T-helper 17 cell (primary cell): ENCODE results near the gene C1QTNF7. TPM values are rescaled to one million over a fixed set of nuclear protein-coding genes. Genes with fewer than 3 reads are reported as not detected.

ENCODE experiments used
- ATAC-seq: fragments of 150-1000 bp; cut with Tn5 transposase; 2 replicates; pipeline ENCODE4 v1.10.0; 2021; ENCODE audit warnings: mild to moderate bottlenecking, moderate library complexity
- DNase-seq, 3 donors: peaks; one replicate each; pipeline versions ENCODE4 v3.0.0 to v3.0.0-alpha.2; 2020 to 2021
- H3K9me3 ChIP-seq: one replicate; pipeline ENCODE4 v1.7.0; 2013; ENCODE audit warnings: low read length, mild to moderate bottlenecking; ENCODE audit not compliant: control insufficient read depth, poor library complexity, severe bottlenecking
- H3K27ac Mint-ChIP-seq: one replicate; pipeline ENCODE4 v1.8.0; 2022; ENCODE audit warnings: mild to moderate bottlenecking, moderate library complexity, mixed read lengths
- H3K27me3 Mint-ChIP-seq: one replicate; pipeline ENCODE4 v1.8.0; 2022; ENCODE audit warnings: mixed read lengths
- H3K36me3 Mint-ChIP-seq: one replicate; pipeline ENCODE4 v1.8.0; 2022; ENCODE audit warnings: low read depth, mixed read lengths
- H3K4me1 Mint-ChIP-seq: one replicate; pipeline ENCODE4 v1.8.0; 2022; ENCODE audit warnings: mild to moderate bottlenecking, mixed read lengths
- H3K4me3 Mint-ChIP-seq: one replicate; pipeline ENCODE4 v1.8.0; 2022; ENCODE audit warnings: mild to moderate bottlenecking, moderate library complexity, mixed read lengths
- total RNA-seq, 4 donors: library from RNA in 2 of 4; stranded (reverse) in 2 of 4; gene quantifications; one replicate each; pipeline ENCODE4 v1.2.3 and lab custom pipeline; 2022 to 2026

Gene C1QTNF7
- total RNA-seq, 2 donors from 2014 or later: not detected

DNA sequence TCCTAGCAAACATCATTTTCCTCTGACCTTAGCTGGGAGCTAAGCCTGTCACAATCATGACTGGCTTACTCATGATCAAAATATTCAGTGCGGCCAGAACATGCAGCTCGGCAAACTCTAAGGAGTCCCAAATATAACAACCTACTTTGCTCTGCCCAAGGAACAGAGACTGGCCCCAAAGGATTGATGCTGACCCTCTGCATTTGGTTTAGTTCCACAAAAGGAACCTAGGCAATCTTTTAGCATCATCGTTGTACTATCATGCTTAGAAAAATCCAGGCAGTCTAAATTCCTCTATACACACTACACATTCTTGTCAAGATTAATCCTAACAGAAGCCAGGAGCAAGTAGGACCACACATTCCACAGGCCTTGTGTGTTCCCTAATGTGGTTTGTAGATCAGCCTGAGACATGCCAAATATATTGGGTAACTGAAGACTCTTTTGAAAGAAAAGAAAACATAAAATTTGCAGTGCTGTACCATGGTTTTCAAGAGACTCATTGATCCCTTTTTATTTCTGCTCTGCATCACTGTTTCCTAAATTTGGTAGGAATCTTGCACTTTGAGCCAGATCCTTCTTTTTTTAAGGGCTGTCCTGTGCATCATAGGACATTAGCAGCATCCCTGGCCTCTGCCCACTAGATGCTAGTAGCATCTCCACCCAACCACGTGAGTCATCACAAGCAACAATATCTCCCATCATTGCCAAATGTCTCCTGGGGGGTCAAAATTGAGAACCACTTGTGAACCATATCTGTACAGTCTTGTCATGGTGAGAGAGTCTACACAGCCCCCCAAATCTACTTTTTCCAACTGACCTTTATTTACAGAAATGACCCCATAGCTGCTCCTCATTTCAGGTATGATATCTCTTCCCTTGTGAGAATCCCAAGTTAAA, 24.3 kb downstream of the C1QTNF7 start:
- ATAC-seq (no peak), DNase-seq (no peak)
- H3K27ac Mint-ChIP-seq: no peak overlapping the region
- no peaks in the 10 kb centered on the region for H3K9me3 ChIP-seq
- no peaks in the 10 kb centered on the region for H3K36me3 Mint-ChIP-seq
- no peaks in the 10 kb centered on the region for H3K4me1 Mint-ChIP-seq
- no peaks in the 10 kb centered on the region for H3K27me3 Mint-ChIP-seq
- no peak overlapping the region for H3K4me3 Mint-ChIP-seq

DNA sequence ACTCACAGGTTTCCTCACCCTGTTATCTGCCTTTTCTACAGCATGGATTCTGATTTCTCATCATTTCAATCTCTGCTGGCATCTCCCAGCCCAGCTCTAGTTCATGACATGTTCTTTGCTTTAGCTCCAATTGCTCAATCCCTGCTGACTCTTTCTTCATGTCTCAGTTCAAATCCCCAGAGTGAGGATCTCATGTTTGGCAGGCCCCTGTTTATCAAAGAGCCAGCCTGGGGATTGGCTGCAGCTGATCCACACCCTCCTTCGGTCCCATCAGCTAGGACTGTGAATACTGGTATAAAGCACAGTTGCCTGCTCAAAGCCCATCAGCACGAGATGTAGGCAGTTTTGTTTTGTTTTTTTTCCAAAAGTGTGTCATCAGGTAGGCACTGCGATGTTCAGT, 27.5 kb downstream of the C1QTNF7 start:
- no peaks in the 10 kb centered on the region for H3K36me3 Mint-ChIP-seq
- DNase-seq (no peak), ATAC-seq (no peak)
- peaks cover 7% of the 10 kb centered on the region for H3K27me3 Mint-ChIP-seq
- H3K4me1 Mint-ChIP-seq: peaks cover 4% of the 10 kb centered on the region
- no peak overlapping the region for H3K4me3 Mint-ChIP-seq
- H3K9me3 ChIP-seq: no peaks in the 10 kb centered on the region
- H3K27ac Mint-ChIP-seq: no peak overlapping the region

DNA sequence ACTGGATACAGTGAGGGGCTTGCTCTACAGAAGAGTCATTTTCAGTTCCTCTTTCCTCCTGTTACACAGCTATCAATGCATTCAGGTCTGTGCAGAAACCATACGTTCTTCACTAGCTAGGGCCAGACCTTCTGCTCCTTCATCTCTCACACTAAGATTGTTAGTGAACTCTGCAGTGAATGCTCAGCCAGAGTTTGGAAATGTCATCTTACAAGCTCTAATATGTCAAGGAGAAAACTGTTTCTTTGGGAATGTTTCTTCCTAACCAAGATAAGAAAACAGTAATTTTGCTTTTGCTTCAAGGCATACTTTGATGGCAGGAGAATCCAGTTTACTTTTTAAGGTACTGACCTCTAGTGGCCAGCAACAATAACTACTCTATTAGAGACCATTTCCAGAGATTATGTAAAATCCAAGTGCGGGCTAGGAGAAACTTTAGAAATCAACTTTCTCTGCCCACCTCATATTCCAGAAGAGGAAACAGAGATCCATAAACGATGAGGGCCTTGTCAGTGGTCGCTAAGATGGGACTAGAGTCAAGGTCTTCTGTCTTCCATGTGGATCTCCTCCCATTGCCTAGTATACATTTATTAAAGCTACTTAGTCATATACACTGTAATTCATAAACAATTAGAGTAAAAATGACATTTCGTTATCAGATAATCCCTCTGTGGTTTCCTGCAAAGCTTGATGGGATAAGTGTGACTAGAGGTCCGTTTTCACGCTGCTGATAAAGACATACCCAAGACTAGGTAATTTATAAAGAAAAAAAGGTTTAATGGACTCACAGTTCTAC, 29.8 kb downstream of the C1QTNF7 start:
- no peaks in the 10 kb centered on the region for H3K9me3 ChIP-seq
- DNase-seq: no peak
- peak; percentile 80 for ATAC-seq
- H3K4me1 Mint-ChIP-seq: peaks cover 4% of the 10 kb centered on the region
- H3K4me3 Mint-ChIP-seq: peak overlapping the region; percentile 33
- H3K27ac Mint-ChIP-seq: no peak overlapping the region
- peaks cover 7% of the 10 kb centered on the region for H3K27me3 Mint-ChIP-seq
- H3K36me3 Mint-ChIP-seq: no peaks in the 10 kb centered on the region

DNA sequence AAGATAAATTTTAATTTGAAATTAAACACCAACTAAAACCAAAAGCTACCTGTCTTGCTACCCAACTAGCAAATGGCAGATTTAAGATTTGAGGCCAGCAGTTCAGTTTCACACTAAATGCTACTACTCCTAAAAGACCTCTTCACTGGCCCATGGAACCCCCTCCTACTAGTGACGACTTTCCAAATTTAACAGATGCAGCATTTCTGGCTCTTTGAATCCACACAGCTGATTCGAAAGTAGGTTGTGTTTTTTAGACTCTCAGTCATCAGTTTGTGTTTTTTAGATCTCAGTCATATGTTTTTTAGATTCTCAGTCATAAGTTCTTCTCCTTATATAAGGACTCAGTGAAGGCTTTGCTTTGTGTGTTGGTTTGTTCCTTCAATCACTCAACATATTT, 30.8 kb downstream of the C1QTNF7 start:
- no peaks in the 10 kb centered on the region for H3K36me3 Mint-ChIP-seq
- ATAC-seq: no peak
- no peak overlapping the region for H3K27ac Mint-ChIP-seq
- H3K27me3 Mint-ChIP-seq: peaks cover 7% of the 10 kb centered on the region
- no peak overlapping the region for H3K4me3 Mint-ChIP-seq
- H3K4me1 Mint-ChIP-seq: peaks cover 4% of the 10 kb centered on the region
- DNase-seq: no peak
- H3K9me3 ChIP-seq: no peaks in the 10 kb centered on the region

DNA sequence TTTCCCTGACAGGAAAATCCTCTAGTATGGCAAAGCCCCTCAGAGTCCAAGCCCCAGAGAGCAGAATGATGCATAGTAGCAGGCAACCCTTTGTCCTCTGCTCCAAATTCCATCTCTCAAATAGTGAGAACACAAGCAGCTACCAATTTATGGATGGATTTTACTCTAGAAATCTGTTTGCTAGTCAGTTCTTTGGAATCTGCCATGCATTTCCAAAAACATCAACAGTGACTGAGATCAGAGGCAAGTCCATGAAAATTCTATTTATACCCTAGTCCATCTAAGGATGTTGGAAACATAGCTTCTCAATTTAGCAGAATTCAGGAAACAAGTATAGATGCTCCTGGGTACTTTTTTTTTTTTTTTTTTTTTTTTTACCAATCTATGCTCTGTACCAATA, 31.9 kb downstream of the C1QTNF7 start:
- H3K4me1 Mint-ChIP-seq: peaks cover 4% of the 10 kb centered on the region
- no peak for DNase-seq
- H3K27ac Mint-ChIP-seq: no peak overlapping the region
- no peak for ATAC-seq
- no peaks in the 10 kb centered on the region for H3K36me3 Mint-ChIP-seq
- H3K4me3 Mint-ChIP-seq: no peak overlapping the region
- peaks cover 7% of the 10 kb centered on the region for H3K27me3 Mint-ChIP-seq
- H3K9me3 ChIP-seq: no peaks in the 10 kb centered on the region

DNA sequence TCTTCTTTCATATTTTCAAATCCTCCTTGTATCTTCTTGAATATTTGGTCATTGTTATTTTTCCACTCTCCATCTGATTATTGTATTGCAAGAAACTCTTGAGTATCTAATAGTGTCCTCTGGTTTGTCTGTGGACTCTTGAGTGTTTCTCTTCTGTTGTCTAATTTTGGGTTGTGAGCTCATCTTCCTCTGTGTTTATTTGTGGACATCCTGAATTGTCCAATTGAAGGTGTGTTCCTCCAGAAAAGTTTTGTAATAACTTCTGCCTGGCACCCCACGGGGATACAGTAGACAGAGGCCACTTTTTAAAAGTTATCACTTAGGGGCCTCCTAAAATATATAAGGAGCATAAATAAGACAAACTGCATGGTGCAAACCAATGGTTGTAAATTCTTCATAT, 38.8 kb downstream of the C1QTNF7 start:
- no peak for ATAC-seq
- no peaks in the 10 kb centered on the region for H3K9me3 ChIP-seq
- Mint-ChIP-seq H3K27me3 (peaks cover 5% of the 10 kb centered on the region), H3K4me1 (peaks cover 36% of the 10 kb centered on the region), H3K36me3 (peaks cover 6% of the 10 kb centered on the region), H3K4me3 (no peak overlapping the region), H3K27ac (no peak overlapping the region)
- DNase-seq: no peak

DNA sequence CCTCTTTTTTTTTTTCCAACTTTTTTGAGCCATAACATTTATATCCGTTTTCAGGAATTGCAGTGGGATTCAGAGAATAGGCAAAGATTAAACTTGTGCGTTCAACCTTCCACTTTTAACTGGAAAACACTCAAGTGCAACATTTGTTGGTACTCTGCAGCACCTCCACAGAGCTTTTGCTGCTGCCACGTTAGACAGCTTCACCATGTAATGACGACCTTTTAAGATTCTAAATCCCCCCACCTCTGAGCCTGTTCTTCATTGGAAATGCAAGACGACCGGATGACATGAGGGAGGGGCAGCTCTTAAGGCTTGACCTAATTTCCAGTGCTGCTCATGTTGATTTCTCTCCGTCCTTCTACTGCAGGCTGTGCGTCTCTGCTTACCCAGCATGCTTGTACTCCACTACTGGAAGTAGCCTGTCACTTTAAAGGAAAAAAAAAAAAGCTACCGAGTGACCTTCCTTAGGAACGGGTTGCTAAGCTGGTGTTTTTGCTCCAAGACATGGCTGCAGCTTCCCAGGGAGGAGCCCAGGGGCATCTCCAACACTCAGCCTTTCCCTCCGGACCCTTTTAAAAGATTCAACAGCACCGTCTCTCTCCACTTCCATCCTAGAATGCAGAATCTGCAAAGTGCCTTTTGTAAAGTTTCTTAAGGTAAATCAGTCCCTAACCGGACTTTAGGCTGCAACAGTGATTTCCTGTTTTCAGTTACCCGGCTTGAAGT, 41.7 kb downstream of the C1QTNF7 start, which contains the start of gene CC2D2A:
Gene CC2D2A (plus strand): TSS at position 481 of the 726 bp plus-strand sequence. CDS start 6,051 bp downstream, outside the sequence.
- no peaks in the 10 kb centered on the region for H3K9me3 ChIP-seq
- H3K4me3 Mint-ChIP-seq: peak within 1 kb of the TSS; percentile 87
- peaks cover 5% of the 10 kb centered on the region for H3K27me3 Mint-ChIP-seq
- ATAC-seq: peak; percentile 53
- peaks cover 36% of the 10 kb centered on the region for H3K4me1 Mint-ChIP-seq
- H3K27ac Mint-ChIP-seq: peak within 1 kb of the TSS; percentile 85
- H3K36me3 Mint-ChIP-seq: peaks cover 12% of the 10 kb centered on the region
- no peak for DNase-seq

DNA sequence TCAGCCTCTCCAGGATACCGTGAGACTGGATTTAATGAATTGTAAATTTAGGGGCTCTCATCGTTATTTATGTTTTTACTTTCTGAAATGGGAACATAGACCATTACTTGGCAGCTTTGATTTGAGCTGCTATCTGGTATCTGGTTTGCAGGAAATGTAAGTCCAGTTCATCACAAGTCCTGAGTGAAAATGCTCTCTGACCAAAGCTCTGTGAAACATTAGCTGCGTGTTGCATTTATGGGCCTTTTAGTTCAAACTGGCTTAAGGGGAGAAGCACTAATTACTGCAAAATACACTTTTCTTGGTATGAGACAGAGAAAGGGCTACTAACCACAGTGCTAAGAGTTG, 42.3 kb downstream of the C1QTNF7 start:
- Mint-ChIP-seq H3K4me1 (peaks cover 39% of the 10 kb centered on the region), H3K27ac (peak overlapping the region; percentile 85), H3K27me3 (peaks cover 5% of the 10 kb centered on the region)

DNA sequence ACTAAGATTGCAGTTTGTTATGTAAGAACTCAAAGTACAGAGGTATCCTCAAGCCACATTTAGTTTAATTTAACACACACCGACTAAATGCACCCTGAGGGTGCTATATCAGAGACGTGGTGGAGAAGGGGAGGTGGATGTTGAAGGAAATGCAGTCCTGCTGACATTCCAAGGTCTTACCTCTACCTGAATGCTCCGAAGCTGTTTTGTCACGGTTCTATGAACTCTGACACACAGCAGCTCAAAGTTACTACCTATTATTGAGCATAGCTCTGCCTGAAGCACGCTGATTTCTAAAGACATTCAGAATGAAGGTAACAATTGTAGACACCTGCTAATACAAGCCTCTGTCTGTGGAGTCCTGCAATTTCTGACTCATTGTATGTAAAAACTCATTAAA, 48.6 kb downstream of the C1QTNF7 start:
- Mint-ChIP-seq H3K27ac (no peak overlapping the region), H3K4me1 (peaks cover 4% of the 10 kb centered on the region), H3K4me3 (no peak overlapping the region), H3K27me3 (no peaks in the 10 kb centered on the region), H3K36me3 (peaks cover 6% of the 10 kb centered on the region)
- DNase-seq (no peak), ATAC-seq (no peak)
- H3K9me3 ChIP-seq: no peaks in the 10 kb centered on the region

More for the DNA sequence above, 42.3 kb downstream of the C1QTNF7 start:
- ATAC-seq: no peak
- H3K36me3 Mint-ChIP-seq: peaks cover 9% of the 10 kb centered on the region
- DNase-seq: no peak
- peak overlapping the region; percentile 87 for H3K4me3 Mint-ChIP-seq
- H3K9me3 ChIP-seq: no peaks in the 10 kb centered on the region

DNA sequence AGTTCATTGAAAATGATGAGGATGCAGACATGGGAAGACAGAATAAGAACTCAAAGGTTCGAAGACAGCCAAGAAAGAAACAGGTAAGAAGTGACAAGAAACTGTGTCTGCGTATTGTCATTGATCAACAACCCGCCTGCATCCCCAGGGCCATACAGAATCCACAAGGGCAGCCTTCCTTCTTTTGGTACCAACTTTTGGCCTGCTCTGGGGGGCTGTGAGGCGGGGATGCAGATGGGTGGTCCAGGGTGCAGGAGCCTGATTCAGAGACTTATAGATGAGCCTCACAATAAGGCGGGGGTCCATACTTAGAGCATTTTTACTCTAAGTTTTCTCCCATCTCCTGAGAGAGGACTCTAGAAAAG, 50.9 kb downstream of the C1QTNF7 start:
- H3K9me3 ChIP-seq: no peaks in the 10 kb centered on the region
- ATAC-seq: no peak
- Mint-ChIP-seq H3K4me3 (no peak overlapping the region), H3K27me3 (no peaks in the 10 kb centered on the region), H3K36me3 (no peaks in the 10 kb centered on the region), H3K4me1 (peaks cover 4% of the 10 kb centered on the region), H3K27ac (no peak overlapping the region)
- no peak for DNase-seq

DNA sequence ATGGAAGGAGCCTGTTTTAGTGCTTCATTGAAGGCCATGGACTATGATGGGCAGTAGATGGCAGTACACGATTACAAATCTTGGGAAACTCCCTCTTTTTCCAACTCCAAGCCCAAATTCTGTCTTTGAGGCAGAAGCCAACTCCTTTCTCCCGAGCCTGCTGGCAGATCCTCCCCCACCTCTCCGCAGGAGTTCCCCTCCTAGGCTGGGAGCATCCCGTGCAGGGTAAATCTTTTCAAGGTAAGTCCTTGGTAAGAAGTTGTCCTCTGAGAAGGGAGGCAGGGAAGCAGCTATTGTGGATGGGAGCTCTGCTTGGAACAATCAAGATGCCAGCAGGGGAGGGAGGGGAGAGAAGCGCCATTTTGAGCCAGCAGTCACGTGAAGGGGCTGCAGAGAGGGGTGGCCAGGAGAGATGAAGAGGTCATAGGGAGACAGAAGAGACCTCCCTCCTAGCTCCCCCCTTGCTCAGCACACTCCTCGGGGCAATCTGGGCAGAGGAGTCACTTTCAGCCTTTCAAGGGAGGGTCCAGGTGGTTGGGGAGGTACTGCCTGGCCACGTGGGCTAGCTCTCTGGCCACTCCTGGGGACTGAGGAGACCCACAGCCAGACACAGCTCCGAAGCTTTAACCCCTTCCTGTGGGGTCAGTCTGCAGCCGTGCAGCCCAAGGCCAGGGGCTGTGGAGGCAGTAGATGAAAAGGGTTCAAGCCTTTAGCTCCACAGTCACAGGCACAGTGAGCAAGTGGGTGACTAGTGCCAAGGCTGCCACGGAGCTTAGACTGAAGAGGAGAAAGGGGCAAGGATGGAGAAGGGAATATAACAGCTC, 51.5 kb downstream of the C1QTNF7 start:
- no peak for DNase-seq
- H3K4me3 Mint-ChIP-seq: no peak overlapping the region
- no peak overlapping the region for H3K27ac Mint-ChIP-seq
- ATAC-seq: no peak
- no peaks in the 10 kb centered on the region for H3K27me3 Mint-ChIP-seq
- H3K9me3 ChIP-seq: no peaks in the 10 kb centered on the region
- H3K36me3 Mint-ChIP-seq: no peaks in the 10 kb centered on the region
- H3K4me1 Mint-ChIP-seq: peaks cover 4% of the 10 kb centered on the region

DNA sequence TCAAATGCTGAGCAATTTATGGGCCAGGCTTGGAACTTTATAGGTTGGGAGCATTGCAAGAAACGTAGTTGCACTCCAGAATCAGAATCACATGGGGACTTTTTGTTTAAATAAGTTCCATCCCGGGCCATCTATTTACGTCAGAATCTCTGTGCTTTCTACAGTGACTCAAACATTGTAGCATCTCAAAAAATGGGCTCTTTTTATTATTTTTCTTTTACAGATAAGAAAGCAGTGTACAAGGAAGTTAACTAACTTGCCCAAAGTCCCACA, 52.0 kb downstream of the C1QTNF7 start:
- ATAC-seq (no peak), DNase-seq (no peak)
- H3K27me3 Mint-ChIP-seq: no peaks in the 10 kb centered on the region
- no peak overlapping the region for H3K4me3 Mint-ChIP-seq
- no peak overlapping the region for H3K27ac Mint-ChIP-seq
- peaks cover 2% of the 10 kb centered on the region for H3K4me1 Mint-ChIP-seq
- no peaks in the 10 kb centered on the region for H3K36me3 Mint-ChIP-seq
- H3K9me3 ChIP-seq: no peaks in the 10 kb centered on the region
